CD4-positive, alpha-beta T cell treated with Interleukin-4 for 1 hour (primary cell): Measurements from ENCODE around the gene BCAR1.
"Not testable (repeated sequence)": the region's sequence is repeated elsewhere in the genome, so short reads cannot be mapped to it uniquely, and the experiment has no call there.

Experiments used
- DNase-seq, 2 donors: peaks; one replicate each; pipeline ENCODE4 v3.0.0-alpha.2; 2020 to 2022

BCAR1 gene

GRCh38 chr16:75251280-75252048 is at the start of gene BCAR1:
TSS of gene BCAR1 (minus strand) at chr16:75251624. CDS start at chr16:75251482, 142 bp downstream.
- no peak for DNase-seq

GRCh38 chr16:75298267-75298666 is 46.8 kb upstream of the BCAR1 start:
- no peak for DNase-seq

GRCh38 chr16:75296606-75297005 is 45.2 kb upstream of the BCAR1 start:
- no peak for DNase-seq

GRCh38 chr16:75294773-75295459 is 43.5 kb upstream of the BCAR1 start:
- DNase-seq = no peak

- DNase-seq = no peak
Measured at GRCh38 chr16:75293772-75294171, 42.3 kb upstream of the BCAR1 start.

GRCh38 chr16:75293173-75293572 is 41.7 kb upstream of the BCAR1 start:
- no peak for DNase-seq

GRCh38 chr16:75292691-75293090 is 41.3 kb upstream of the BCAR1 start:
- no peak for DNase-seq

GRCh38 chr16:75289189-75289588 is 37.8 kb upstream of the BCAR1 start:
- DNase-seq = no peak

- peak; percentile 69 for DNase-seq
Measured at GRCh38 chr16:75288596-75289120, 37.2 kb upstream of the BCAR1 start.

GRCh38 chr16:75288181-75288580 is 36.8 kb upstream of the BCAR1 start:
- DNase-seq = peak in 1 of 2 donors; percentile 6

GRCh38 chr16:75287708-75288107 is 36.3 kb upstream of the BCAR1 start:
- DNase-seq = no peak

GRCh38 chr16:75286389-75286788 is 35.0 kb upstream of the BCAR1 start:
- no peak for DNase-seq

- no peak for DNase-seq
Measured at GRCh38 chr16:75282466-75283281, 31.2 kb upstream of the BCAR1 start.

- no peak for DNase-seq
Measured at GRCh38 chr16:75281826-75282225, 30.4 kb upstream of the BCAR1 start.

- DNase-seq = not testable (repeated sequence)
Measured at GRCh38 chr16:75281009-75281408, 29.6 kb upstream of the BCAR1 start.

- DNase-seq = no peak
Measured at GRCh38 chr16:75280331-75280804, 28.9 kb upstream of the BCAR1 start.

GRCh38 chr16:75279305-75279704 is 27.9 kb upstream of the BCAR1 start:
- DNase-seq = no peak

- DNase-seq = no peak
Measured at GRCh38 chr16:75273054-75273925, 21.9 kb upstream of the BCAR1 start.

GRCh38 chr16:75272629-75273028 is 21.2 kb upstream of the BCAR1 start:
- not testable (repeated sequence) for DNase-seq

GRCh38 chr16:75272097-75272551 is 20.7 kb upstream of the BCAR1 start:
- no peak for DNase-seq

GRCh38 chr16:75271441-75272096 is 20.1 kb upstream of the BCAR1 start:
- no peak for DNase-seq
